SH-SY5Y (cell line): Measurements from ENCODE around the gene TRIO.
A peak's percentile ranks its signal among the peaks of the same experiment; 100 is the strongest.

Experiments
- GATA2 ChIP-seq: IDR thresholded peaks from 2 replicates; pipeline ENCODE4 v1.6.1; 2011; ENCODE audit warnings: mild to moderate bottlenecking, low read depth, low read length
- GATA3 ChIP-seq: IDR thresholded peaks from 2 replicates; pipeline ENCODE4 v1.6.1; 2011; ENCODE audit warnings: low read depth, mild to moderate bottlenecking, low read length, moderate library complexity

DNA sequence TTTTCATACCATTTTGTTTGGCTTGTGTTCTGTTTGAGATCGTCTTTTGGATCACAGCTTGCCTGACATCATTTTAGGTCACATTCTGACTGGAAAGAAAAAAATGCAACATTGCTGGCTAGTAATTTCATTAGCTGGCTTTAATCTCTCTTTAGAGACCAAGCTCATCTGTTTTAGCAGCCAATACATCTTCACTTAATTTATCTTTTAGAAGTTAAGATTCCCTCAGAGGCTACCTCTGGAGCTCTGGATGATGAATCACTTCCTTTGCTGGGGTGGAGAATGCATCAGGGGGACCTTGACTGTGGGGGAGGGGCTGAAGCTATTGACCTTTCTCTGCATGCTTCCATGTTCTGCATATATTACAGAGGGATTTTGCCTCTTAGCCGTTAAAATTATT lies 256.9 kb downstream of the TRIO start:
- TF ChIP-seq GATA3 (no peak), GATA2 (peak; percentile 12; the same call in 1 of the 2 replicates)
